GM12865 (cell line): ENCODE data around the gene ARHGEF28.

Experiments used
- DNase-seq: peaks from one replicate; pipeline ENCODE4 v3.0.0; 2010; ENCODE audit warnings: low read depth
- H3K4me3 ChIP-seq: 2 replicates; pipeline ENCODE4 v1.5.1; 2011; ENCODE audit warnings: mild to moderate bottlenecking, low read depth, low read length, control low read depth
- CTCF ChIP-seq: IDR thresholded peaks from 2 replicates; pipeline ENCODE4 v1.5.1; 2011; ENCODE audit warnings: low read length, control low read depth, low read depth, inconsistent platforms; ENCODE audit not compliant: insufficient read depth; ENCODE audit errors: missing control alignments

ARHGEF28 gene

GRCh38 chr5:73856997-73857396 lies 231.0 kb downstream of the ARHGEF28 start:
- no peak for DNase-seq
- no peak for TF ChIP-seq CTCF
- H3K4me3 ChIP-seq, result no peak overlapping the region

DNA sequence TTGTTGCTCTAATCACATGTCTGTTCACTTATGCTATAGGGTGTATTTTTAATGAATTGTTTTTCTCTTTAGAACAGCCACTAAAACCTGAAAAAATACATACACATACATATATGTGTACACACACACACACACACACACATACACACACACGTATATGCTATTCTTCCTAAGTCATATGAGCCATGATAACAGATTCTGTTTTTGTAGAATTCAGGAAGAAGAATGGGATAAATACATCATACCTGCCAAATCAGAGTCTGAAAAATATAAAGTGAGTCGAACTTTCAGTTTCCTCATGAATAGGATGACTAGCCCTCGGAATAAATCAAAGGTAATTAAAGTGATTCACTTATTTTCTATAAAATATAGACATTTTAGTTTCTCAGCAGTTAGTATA lies 231.4 kb downstream of the ARHGEF28 start:
- no peak for DNase-seq
- TF ChIP-seq CTCF, result no peak
- no peak overlapping the region for H3K4me3 ChIP-seq

GRCh38 chr5:73858054-73858453 lies 232.1 kb downstream of the ARHGEF28 start:
- H3K4me3 ChIP-seq, result no peak overlapping the region
- DNase-seq, result no peak
- TF ChIP-seq CTCF, result no peak

DNA sequence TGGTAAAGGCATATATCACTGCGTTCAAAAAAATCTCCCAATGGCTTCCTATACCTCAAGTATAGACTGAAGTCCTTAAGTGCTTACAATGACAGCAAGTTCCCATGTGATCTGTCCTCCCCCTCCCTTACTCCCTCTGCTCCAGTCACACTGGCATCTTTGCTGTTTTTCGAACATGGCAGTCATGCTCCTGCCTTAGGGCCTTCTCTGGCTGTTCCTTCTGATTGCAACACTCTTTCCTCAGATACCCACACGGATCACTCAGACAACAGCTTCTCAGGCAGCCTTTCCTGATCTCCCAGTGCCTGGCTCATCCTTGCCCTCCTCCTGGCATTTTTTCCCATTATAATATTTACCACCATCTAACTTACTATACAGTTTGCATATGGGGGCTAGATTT lies 232.8 kb downstream of the ARHGEF28 start:
- no peak overlapping the region for H3K4me3 ChIP-seq
- TF ChIP-seq CTCF, result no peak
- no peak for DNase-seq

- no peak for DNase-seq
- TF ChIP-seq CTCF, result no peak
- no peak overlapping the region for H3K4me3 ChIP-seq
Measured at GRCh38 chr5:73859696-73860095, 233.7 kb downstream of the ARHGEF28 start.

GRCh38 chr5:73861313-73861988 lies 235.5 kb downstream of the ARHGEF28 start:
- DNase-seq, result no peak
- H3K4me3 ChIP-seq, result no peak overlapping the region
- no peak for TF ChIP-seq CTCF

DNA sequence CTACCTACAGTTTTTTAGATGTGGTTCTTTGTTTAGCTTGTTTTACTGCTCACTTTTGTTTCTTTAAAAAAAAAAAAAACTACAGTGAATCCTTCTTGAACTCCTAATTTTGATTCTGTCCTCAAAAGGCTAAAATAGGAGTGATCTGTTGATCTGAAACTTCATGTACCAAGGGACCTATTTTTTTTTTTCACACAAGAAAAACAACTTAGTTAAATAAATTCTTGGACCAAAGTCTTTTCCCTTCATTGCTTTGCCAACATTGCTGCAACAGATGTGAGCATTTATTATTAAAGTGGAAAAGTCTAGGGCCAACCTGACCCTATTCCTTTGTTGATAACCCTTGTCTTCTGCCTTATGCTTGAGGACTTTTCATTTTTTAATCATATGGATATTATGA lies 236.8 kb downstream of the ARHGEF28 start:
- no peak for TF ChIP-seq CTCF
- H3K4me3 ChIP-seq, result no peak overlapping the region
- DNase-seq, result no peak
